D721Med (cell line): ENCODE data around the gene RNF187.

Source experiments
- DNase-seq: peaks from one replicate; pipeline ENCODE4 v3.0.0; 2011; ENCODE audit warnings: low spot score; ENCODE audit not compliant: insufficient read length
- FAIRE-seq: peaks from 2 replicates; lab custom pipeline; 2011; peaks lifted over from hg19 to GRCh38; lab: Jason Lieb, UNC
- CTCF ChIP-seq: IDR thresholded peaks from 2 replicates; pipeline ENCODE4 v1.5.1; 2012; ENCODE audit warnings: mild to moderate bottlenecking, control low read depth; ENCODE audit not compliant: insufficient read depth; ENCODE audit errors: missing control alignments

Gene RNF187

GRCh38 chr1:228487336-228488124 lies at the start of gene RNF187:
Gene RNF187, plus strand, starts transcription at chr1:228487382.
- no peak for FAIRE-seq
- peak; percentile 96 for DNase-seq
- TF ChIP-seq CTCF, result no peak

GRCh38 chr1:228437424-228437962 lies 49.7 kb upstream of the RNF187 start:
- FAIRE-seq (no peak), DNase-seq (no peak)
- no peak for TF ChIP-seq CTCF

- no peak for FAIRE-seq
- TF ChIP-seq CTCF, result no peak
Measured at GRCh38 chr1:228438266-228438665, 48.9 kb upstream of the RNF187 start.

GRCh38 chr1:228440761-228441500 lies 46.3 kb upstream of the RNF187 start:
- DNase-seq (no peak), FAIRE-seq (no peak)
- TF ChIP-seq CTCF, result no peak

More at GRCh38 chr1:228438266-228438665, 48.9 kb upstream of the RNF187 start:
- no peak for DNase-seq

- DNase-seq, result no peak
- FAIRE-seq, result no peak
- TF ChIP-seq CTCF, result no peak
Measured at GRCh38 chr1:228443395-228443794, 43.8 kb upstream of the RNF187 start.

GRCh38 chr1:228445490-228445842 lies 41.7 kb upstream of the RNF187 start:
- DNase-seq (no peak), FAIRE-seq (no peak)
- no peak for TF ChIP-seq CTCF
